Cardiac muscle cell (in vitro differentiated cells and primary cell): ENCODE results near the gene ARHGAP31. TPM values are rescaled to one million over a fixed set of nuclear protein-coding genes. Genes with fewer than 3 reads are reported as not detected.

Experiments
- DNase-seq, 2 donors: peaks; one replicate each; pipeline versions ENCODE4 v3.0.0 to v3.0.0-alpha.2; 2010 to 2017; ENCODE audit warnings: low read depth in 1 of 2, low spot score in 1 of 2
- H3K27ac ChIP-seq: fragments of 200-600 bp; sonication (generic); 2 replicates; pipeline ENCODE4 v1.5.1; 2016
- H3K27me3 ChIP-seq: fragments of 200-600 bp; sonication (generic); 2 replicates; pipeline ENCODE4 v1.6.0; 2016; ENCODE audit warnings: control low read depth
- H3K36me3 ChIP-seq: fragments of 200-600 bp; sonication (generic); 2 replicates; pipeline ENCODE4 v1.5.1; 2016; ENCODE audit warnings: control low read depth
- H3K4me1 ChIP-seq: fragments of 200-600 bp; sonication (generic); 2 replicates; pipeline ENCODE4 v1.8.1; 2017; ENCODE audit warnings: low read depth, mild to moderate bottlenecking, mixed run types
- H3K4me3 ChIP-seq: fragments of 200-600 bp; sonication (generic); 2 replicates; pipeline ENCODE4 v1.5.1; 2016; ENCODE audit warnings: mild to moderate bottlenecking
- H3K9me3 ChIP-seq: fragments of 200-600 bp; sonication (generic); 2 replicates; pipeline ENCODE4 v1.5.1; 2017; ENCODE audit warnings: low read depth, mild to moderate bottlenecking, control low read depth
- polyA plus RNA-seq: library from polyadenylated mRNA; unstranded; fragments of >200 nt; fragmentation: Nextera tagmentation; extraction: Ambion mirVana; gene quantifications from 2 replicates; pipeline ENCODE4 v1.2.1, GENCODE V29; 2016
- total RNA-seq: library from RNA; depleted of rRNA; stranded (reverse); fragments of >200 nt; gene quantifications from 2 replicates; pipeline ENCODE4 v1.2.3, GENCODE V29; 2016
- TF ChIP-seq, protein P1 (sequence below): IDR thresholded peaks from 2 replicates; pipeline ENCODE4 v1.5.1; 2012; ENCODE audit warnings: low read depth, mild to moderate bottlenecking, low read length

Gene ARHGAP31
- total and polyA plus RNA-seq, 2 experiments from 2014 or later = 23.9 to 60.6 TPM

DNA sequence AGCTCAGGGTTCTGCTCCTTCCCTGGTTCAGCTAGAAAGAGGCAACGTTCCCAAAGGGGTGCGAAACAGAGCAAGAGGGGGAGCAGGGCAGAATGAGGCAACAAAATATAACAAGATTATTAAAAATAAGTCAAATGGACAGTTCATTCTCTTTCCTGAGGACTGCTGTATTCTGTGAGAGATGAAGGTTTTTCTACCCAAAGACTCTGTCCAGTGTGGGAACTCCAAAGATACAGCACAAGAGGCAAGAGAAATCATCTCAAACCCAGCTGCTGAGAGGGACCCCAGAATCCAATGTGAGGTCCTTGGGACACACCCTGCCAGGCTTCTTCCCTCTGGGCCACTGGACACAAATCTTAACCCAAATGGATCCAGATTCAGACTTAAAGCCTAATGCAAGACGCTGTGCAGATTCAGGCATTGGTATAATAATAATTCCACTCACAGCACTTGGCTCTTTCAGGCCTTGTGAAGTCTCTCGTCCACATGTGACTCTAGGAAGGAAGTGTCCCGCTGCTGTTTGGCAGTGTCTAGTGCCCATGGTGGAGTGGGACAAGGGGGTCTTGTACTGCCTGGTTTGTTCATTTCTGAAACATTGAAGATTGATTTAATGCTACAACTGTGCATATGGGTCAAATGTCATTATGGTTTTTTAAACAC, 14.5 kb upstream of the ARHGAP31 start:
- H3K27me3 ChIP-seq = no peaks in the 10 kb centered on the region
- TF ChIP-seq, protein P1, sequence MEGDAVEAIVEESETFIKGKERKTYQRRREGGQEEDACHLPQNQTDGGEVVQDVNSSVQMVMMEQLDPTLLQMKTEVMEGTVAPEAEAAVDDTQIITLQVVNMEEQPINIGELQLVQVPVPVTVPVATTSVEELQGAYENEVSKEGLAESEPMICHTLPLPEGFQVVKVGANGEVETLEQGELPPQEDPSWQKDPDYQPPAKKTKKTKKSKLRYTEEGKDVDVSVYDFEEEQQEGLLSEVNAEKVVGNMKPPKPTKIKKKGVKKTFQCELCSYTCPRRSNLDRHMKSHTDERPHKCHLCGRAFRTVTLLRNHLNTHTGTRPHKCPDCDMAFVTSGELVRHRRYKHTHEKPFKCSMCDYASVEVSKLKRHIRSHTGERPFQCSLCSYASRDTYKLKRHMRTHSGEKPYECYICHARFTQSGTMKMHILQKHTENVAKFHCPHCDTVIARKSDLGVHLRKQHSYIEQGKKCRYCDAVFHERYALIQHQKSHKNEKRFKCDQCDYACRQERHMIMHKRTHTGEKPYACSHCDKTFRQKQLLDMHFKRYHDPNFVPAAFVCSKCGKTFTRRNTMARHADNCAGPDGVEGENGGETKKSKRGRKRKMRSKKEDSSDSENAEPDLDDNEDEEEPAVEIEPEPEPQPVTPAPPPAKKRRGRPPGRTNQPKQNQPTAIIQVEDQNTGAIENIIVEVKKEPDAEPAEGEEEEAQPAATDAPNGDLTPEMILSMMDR = no peak
- H3K27ac ChIP-seq = peak overlapping the region; percentile 91

GRCh38 chr3:119288669-119289403, 5.3 kb upstream of the ARHGAP31 start:
- H3K9me3 ChIP-seq = no peaks in the 10 kb centered on the region
- H3K4me1 ChIP-seq = peaks cover 31% of the 10 kb centered on the region
- no peak overlapping the region for H3K27ac ChIP-seq
- TF ChIP-seq, protein P1 = no peak
- no peaks in the 10 kb centered on the region for H3K27me3 ChIP-seq
- H3K36me3 ChIP-seq = no peaks in the 10 kb centered on the region
- no peak overlapping the region for H3K4me3 ChIP-seq
- DNase-seq = no peak

More for the DNA sequence above, 14.5 kb upstream of the ARHGAP31 start:
- Histone ChIP-seq H3K4me3 (no peak overlapping the region), H3K9me3 (no peaks in the 10 kb centered on the region), H3K36me3 (no peaks in the 10 kb centered on the region), H3K4me1 (peaks cover 31% of the 10 kb centered on the region)
- DNase-seq = no peak

GRCh38 chr3:119289404-119289770, 4.8 kb upstream of the ARHGAP31 start:
- TF ChIP-seq, protein P1 = no peak
- Histone ChIP-seq H3K36me3 (no peaks in the 10 kb centered on the region), H3K9me3 (no peaks in the 10 kb centered on the region), H3K27ac (no peak overlapping the region), H3K27me3 (no peaks in the 10 kb centered on the region), H3K4me3 (no peak overlapping the region), H3K4me1 (peaks cover 31% of the 10 kb centered on the region)
- no peak for DNase-seq

- peaks cover 31% of the 10 kb centered on the region for H3K4me1 ChIP-seq
- no peaks in the 10 kb centered on the region for H3K36me3 ChIP-seq
- TF ChIP-seq, protein P1 = no peak
- H3K27ac ChIP-seq = no peak overlapping the region
- H3K4me3 ChIP-seq = no peak overlapping the region
- DNase-seq = no peak
- H3K27me3 ChIP-seq = no peaks in the 10 kb centered on the region
- no peaks in the 10 kb centered on the region for H3K9me3 ChIP-seq
Measured at GRCh38 chr3:119290613-119291012, 3.6 kb upstream of the ARHGAP31 start.

DNA sequence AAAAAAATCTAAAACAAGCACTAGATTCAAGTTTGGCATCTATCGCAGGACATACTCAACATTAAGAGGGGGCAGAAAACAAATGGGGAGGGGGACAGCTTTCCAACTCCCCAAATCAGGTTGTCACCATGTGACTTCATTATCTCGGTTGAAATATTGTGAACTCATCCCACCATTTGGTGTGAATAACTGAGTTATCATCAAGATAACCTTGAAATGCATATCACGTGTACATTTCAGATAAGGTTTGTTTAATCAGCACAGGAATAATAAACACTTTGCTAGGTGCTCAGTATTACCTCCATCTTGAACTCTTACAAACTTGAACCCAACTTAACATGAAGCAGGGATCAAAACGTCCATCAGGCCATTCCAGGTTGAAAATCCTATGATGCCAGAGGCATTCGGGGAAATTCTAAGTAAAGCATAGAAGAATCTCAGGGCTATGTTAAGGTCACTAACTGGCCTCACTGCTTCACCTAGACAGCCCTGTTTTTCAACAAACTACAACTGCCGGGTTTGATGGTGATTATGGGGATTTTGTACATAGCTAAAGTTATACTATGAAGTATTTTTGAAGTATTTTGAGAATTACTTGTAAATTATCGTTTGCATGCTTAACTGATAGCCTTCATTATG, 3.0 kb upstream of the ARHGAP31 start:
- TF ChIP-seq, protein P1 = no peak
- Histone ChIP-seq H3K9me3 (no peaks in the 10 kb centered on the region), H3K4me1 (peaks cover 31% of the 10 kb centered on the region), H3K27ac (no peak overlapping the region), H3K36me3 (no peaks in the 10 kb centered on the region), H3K4me3 (no peak overlapping the region), H3K27me3 (no peaks in the 10 kb centered on the region)
- DNase-seq = no peak
